HG03159 (cell line): ENCODE measurements around the gene CALR.
"Not testable (repeated sequence)": the region's sequence is repeated elsewhere in the genome, so short reads cannot be mapped to it uniquely, and the experiment has no call there.

Experiments
- ATAC-seq: cut with Tn5 transposase; IDR thresholded peaks from one replicate; pipeline ENCODE4 v1.9.1; 2021; ENCODE audit warnings: mild to moderate bottlenecking, moderate library complexity; ENCODE audit not compliant: unreplicated experiment

Gene CALR

GRCh38 chr19:12937927-12938778 lies at the start of gene CALR:
Gene CALR, plus strand, starts transcription at chr19:12938609. Its CDS starts 71 bp downstream, at chr19:12938680.
- ATAC-seq, result peak; percentile 80

DNA sequence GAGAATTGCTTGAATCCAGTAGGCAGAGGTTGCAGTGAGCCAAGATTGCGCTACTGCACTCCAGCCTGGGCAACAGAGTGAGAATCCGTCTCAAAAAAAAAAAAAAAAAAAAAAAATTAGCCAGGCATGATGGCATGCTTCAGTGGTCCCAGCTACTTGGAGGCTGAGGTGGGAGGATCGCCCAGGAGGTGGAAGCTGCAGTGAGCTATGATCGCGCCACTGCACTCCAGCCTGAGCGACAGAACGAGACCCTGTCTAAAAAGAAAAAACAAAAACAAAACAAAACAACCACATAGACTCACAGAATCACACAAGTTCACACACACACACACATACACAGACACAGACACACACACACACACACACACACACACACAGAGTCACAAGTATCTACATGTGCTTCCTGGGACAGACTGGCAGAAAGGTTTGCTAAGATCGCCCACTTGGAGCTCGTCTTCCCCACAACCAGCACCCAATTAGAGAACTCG lies 48.1 kb upstream of the CALR start:
- ATAC-seq, result not testable (repeated sequence)

DNA sequence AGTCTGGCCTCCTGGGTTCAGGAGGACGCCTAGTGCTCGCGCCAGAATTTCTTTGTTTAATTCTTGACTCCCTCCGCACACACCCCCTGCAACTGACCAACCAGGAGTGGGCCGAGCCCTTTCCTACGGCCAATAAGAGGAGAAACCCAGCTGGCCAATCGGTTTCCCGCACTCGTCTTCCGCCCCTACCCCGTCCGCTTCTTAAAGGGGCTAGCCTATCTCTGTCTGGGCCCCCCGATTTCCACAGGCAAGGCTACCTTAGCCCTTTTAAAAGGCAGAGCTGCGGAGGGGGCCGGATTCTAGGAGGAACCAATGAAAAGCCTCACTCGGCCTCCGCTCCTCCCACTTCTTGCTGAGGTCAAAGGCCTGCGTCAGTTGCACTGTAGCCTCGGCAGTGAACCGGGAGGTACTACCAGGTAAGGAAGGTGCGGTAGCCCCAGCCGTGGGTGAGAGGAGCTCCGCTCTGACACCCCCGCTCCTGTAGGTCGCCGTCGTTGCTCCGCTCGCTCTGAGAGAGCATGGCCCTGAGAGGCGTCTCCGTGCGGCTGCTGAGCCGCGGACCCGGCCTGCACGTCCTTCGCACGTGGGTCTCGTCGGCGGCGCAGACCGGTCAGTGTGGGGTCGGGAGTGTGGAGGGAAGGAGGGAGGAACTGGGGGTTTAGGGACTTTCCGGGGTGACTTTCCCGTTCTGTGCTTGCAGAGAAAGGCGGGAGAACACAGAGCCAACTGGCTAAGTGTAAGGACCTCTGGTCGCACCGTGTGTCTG lies 47.4 kb upstream of the CALR start, which contains the start of gene GCDH:
TSS of gene GCDH (plus strand) at position 374 of the 766 bp plus-strand sequence. CDS start at position 519, 145 bp downstream.
- ATAC-seq, result peak; percentile 93

DNA sequence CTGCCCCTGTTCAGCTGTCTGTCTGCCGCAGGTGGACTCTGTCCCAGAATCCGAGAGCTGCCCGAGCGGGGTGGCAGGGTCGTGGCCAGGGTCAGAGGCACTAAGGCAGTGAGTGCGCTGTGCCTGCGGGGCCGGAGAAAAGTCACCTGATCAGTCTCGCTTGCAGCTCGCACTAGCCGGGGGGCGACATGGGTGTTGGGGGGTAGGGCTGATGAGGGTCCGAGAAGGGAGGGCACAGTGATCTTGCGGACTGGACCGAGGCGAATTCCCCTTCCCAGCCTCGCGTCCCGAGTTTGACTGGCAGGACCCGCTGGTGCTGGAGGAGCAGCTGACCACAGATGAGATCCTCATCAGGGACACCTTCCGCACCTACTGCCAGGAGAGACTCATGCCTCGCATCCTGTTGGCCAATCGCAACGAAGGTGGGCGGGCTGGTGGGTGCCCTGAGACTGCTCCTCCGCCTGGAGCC lies 46.8 kb upstream of the CALR start:
- no peak for ATAC-seq

DNA sequence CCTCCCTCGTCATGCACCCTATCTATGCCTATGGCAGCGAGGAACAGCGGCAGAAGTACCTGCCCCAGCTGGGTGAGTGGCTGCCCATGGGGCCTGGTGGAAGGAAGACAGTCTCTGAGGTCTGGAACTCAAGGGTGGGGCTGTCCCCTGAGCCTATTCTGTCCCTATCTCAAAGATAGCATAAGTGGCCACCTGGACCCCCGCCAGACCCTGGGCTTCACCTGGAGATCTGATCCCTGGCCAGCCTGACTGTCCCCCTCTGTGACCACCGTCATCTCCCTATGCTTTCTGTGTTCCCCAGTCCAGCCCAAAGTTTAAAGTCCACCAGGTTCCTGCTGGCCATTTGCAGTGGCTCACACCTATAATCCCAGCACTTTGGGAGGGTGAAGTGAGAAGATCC lies 44.8 kb upstream of the CALR start:
- no peak for ATAC-seq

DNA sequence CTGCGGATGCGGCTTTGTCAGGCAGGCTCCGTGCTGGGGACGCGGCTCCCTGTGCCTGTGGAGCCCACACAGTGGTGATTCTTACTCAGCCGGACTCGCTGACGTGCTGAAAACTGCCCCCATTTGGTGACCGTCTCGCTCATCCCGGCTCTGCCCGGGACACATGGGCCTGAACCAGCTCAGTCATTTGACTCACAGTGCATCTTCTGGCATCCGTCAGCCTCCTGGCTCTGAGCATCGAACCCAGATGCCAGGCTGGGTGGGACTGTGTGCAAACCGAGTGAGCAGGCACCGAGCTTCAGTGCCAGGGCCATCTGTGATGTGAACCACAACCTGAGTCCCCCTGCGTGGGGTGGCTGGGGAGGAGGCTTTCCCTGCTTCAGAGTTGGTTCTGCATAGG lies 41.9 kb upstream of the CALR start:
- no peak for ATAC-seq

GRCh38 chr19:12899891-12900518 lies 38.4 kb upstream of the CALR start:
- peak; percentile 65 for ATAC-seq

GRCh38 chr19:12907166-12907565 lies 31.2 kb upstream of the CALR start:
- no peak for ATAC-seq

DNA sequence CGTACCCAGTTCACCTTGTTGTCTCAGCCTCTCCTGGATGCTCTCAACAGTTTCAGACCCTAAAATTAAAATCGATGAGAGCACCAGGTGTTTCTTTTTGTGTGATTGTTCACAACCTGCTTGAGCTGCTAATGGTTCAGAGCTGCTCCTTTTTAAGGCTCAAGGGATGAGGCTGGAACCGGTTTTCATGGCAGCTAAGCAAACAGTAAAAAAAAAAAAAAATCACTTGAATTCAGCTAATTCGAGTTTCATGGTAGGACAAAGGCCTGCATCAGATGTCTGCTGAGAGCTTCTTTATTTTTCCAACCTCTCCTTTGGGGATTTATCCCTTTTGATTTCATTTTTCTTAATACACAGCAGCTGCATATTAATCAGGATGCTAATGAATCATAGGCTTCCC lies 25.8 kb upstream of the CALR start:
- ATAC-seq, result no peak

DNA sequence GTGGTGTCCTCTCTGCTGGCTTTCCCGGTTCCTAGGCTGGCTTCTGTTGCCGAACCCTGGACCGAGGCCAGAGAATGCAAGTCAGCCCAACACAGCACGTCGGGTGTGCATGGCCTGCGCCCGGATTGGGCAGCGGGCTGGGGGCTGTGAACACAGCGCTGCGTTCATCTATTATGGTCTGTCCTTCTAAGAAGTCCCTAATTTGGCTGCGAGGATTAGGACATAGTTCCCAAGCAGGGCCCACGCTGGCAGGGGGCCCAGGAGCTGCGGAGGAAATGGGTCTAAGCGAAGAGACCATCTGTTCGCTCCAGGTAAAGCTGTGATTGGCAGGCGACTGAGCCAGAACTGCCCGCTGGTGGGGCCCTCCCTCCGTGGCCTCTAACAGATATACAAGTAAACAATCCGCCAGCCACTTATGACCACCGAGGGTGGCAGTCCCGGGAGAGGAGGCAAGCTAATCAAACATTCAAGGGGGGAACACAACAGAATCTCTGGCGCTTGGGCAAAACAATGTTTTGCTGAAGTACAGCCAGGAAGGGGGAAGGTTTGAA lies 25.3 kb upstream of the CALR start:
- no peak for ATAC-seq

- ATAC-seq, result no peak
Observed at GRCh38 chr19:12913851-12914690, 24.3 kb upstream of the CALR start.

DNA sequence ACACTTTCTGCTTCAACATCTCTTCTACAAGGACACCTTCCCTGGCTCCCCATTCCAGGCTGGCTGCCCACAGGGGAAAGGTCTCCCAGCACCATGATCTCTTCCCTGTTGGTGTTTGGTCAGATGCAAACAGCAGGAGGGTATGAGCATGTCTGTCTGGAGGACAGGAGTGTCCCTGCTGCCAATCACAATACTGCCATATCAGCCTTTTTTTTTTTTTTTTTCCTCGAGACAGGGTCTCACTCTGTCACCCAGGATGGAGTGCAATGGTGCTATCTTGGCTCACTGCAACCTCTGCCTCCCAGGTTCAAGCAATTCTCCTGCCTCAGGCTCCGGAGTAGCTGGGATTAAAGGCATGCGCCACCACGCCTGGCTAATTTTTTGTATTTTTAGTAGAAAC lies 22.5 kb upstream of the CALR start:
- ATAC-seq, result not testable (repeated sequence)

- ATAC-seq, result no peak
Observed at GRCh38 chr19:12918253-12918652, 20.2 kb upstream of the CALR start.

GRCh38 chr19:12921047-12921446 lies 17.4 kb upstream of the CALR start:
- no peak for ATAC-seq

DNA sequence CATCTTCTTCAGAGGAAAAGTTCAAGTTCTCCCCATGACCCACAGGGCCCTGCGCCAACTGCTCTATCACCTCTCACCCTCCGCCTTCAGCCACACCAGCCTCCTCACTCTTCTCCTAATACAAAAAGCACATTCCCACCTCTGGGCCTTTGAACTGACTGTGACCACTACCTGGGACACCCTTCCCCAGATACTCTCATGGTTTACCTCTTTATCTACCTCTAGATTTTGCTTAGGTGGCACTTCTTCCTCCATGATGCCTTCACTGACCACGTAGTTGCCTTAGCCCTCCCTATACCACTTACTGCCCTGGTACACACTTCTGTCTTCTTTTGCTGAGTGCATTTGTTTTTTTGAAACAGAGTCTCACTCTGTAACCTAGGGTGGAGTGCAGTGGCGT lies 15.4 kb upstream of the CALR start:
- ATAC-seq, result no peak

GRCh38 chr19:12924621-12925310 lies 13.6 kb upstream of the CALR start:
- no peak for ATAC-seq

GRCh38 chr19:12930002-12930645 lies 8.3 kb upstream of the CALR start:
- no peak for ATAC-seq

DNA sequence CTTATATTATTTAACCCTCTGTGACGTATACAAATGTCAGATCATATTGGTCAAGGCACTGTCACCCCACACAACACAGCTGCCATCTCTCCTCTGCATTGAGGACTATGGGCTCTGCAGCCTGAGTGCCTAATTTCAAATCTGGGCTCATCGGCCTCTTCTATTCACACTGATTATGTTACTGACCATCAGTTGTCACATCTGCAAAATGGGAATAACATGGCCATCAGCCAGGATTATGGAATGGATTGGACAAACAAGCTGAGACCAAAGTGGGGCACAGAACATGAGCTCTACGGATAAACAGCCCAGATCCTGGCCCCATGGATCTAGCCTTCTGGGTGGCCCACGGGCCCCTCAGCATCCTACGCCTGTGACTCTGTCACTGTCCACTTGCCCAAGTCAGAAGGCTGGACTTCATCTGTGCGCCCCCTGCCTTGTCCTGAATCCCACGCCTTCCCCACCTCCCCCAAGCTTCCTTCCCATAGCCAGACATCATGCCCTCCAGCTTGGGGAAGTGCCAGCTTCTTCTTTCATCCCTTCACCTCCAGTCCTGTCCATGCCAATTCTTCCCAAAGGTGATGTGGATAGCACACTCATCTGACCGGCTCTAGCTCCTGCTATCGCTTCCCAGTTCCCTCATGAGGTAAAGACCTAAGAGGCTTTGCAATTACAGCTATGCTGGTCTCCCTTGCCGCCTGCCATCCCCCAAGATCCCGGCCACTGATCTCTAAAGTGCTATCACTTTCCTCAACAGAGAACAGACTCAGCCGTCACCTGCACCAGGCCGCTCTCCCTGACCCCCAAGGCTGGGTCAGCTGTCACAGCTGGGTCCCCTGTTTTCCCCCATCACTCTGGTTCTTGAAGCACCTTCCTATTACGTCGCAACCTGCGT lies 5.8 kb upstream of the CALR start:
- ATAC-seq, result no peak
